Measurements from ENCODE around the gene RINL. TPM values are rescaled to one million over a fixed set of nuclear protein-coding genes. Genes with fewer than 3 reads are reported as not detected.

RINL gene
- total RNA-seq, 4 donors from 2014 or later = 6.4 to 18.7 (median 13.5) TPM

- no peak overlapping the region for H3K4me3 ChIP-seq (replicated peaks in 1 of 3)
- intact Hi-C loops (cut with DNase I) = no loop called here
- peaks cover 58 to 60% of the 10 kb centered on the region in 2 donors for H3K36me3 ChIP-seq
- no peaks in the 10 kb centered on the region for H3K9me3 ChIP-seq
- TF ChIP-seq, protein P1, sequence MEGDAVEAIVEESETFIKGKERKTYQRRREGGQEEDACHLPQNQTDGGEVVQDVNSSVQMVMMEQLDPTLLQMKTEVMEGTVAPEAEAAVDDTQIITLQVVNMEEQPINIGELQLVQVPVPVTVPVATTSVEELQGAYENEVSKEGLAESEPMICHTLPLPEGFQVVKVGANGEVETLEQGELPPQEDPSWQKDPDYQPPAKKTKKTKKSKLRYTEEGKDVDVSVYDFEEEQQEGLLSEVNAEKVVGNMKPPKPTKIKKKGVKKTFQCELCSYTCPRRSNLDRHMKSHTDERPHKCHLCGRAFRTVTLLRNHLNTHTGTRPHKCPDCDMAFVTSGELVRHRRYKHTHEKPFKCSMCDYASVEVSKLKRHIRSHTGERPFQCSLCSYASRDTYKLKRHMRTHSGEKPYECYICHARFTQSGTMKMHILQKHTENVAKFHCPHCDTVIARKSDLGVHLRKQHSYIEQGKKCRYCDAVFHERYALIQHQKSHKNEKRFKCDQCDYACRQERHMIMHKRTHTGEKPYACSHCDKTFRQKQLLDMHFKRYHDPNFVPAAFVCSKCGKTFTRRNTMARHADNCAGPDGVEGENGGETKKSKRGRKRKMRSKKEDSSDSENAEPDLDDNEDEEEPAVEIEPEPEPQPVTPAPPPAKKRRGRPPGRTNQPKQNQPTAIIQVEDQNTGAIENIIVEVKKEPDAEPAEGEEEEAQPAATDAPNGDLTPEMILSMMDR (IDR thresholded peaks at IDR 0.05) = no peak
- no peak for TF ChIP-seq POLR2A (IDR thresholded peaks at IDR 0.05)
- WGBS, 2 donors = 81 to 86% methylated on average over 8 of the region's 8 CpGs
- H3K27ac ChIP-seq = no peak overlapping the region
- H3K27me3 ChIP-seq = no peaks in the 10 kb centered on the region
- no peak for DNase-seq
- H3K4me1 ChIP-seq = peaks cover 0 to 10% of the 10 kb centered on the region in 2 donors
Observed at GRCh38 chr19:38836159-38836982, 41.7 kb downstream of the RINL start.

- Histone ChIP-seq H3K4me3 (replicated peaks in 1 of 3) (no peak overlapping the region), H3K9me3 (no peaks in the 10 kb centered on the region), H3K36me3 (peaks cover 45 to 47% of the 10 kb centered on the region in 2 donors), H3K27me3 (no peaks in the 10 kb centered on the region), H3K4me1 (peaks cover 2 to 22% of the 10 kb centered on the region in 2 donors), H3K27ac (peak overlapping the region in 1 of 3 donors; percentile 10)
- intact Hi-C loops (cut with DNase I) = no loop called here
- DNase-seq = no peak
- TF ChIP-seq, protein P1 (IDR thresholded peaks at IDR 0.05) = no peak
- no peak for TF ChIP-seq POLR2A (IDR thresholded peaks at IDR 0.05)
- 93 to 96% methylated on average over 6 of the region's 6 CpGs for WGBS, 2 donors
Observed at GRCh38 chr19:38834590-38834989, 43.5 kb downstream of the RINL start.

DNA sequence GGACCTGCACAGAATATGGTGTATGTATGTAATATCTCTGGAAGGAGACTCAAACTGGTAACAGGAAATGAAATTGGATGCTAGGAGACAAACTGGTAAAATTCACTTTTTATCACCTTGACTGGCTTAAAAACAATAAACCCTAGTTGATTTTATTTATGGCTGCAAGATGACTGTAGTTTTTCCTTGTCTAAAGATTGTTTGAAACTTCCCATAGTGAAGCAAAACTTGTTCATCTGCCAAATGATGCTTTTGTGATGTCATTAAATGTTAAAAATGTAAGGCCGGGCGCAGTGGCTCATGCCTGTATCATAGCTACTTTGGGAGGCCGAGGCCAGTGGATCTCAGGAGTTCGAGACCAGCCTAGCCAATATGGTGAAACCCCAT, 44.0 kb downstream of the RINL start:
- intact Hi-C loops (cut with DNase I) = no loop called here
- TF ChIP-seq, protein P1 (IDR thresholded peaks at IDR 0.05) = no peak
- TF ChIP-seq POLR2A (IDR thresholded peaks at IDR 0.05) = no peak
- DNase-seq = no peak
- Histone ChIP-seq H3K36me3 (peaks cover 44 to 45% of the 10 kb centered on the region in 2 donors), H3K4me3 (replicated peaks in 1 of 3) (no peak overlapping the region), H3K4me1 (peaks cover 2 to 22% of the 10 kb centered on the region in 2 donors), H3K9me3 (no peaks in the 10 kb centered on the region), H3K27ac (no peak overlapping the region), H3K27me3 (no peaks in the 10 kb centered on the region)
- 92 to 95% methylated on average over 4 of the region's 4 CpGs for WGBS, 2 donors

- Histone ChIP-seq H3K4me3 (replicated peaks in 1 of 3) (no peak overlapping the region), H3K9me3 (no peaks in the 10 kb centered on the region), H3K36me3 (peaks cover 42% of the 10 kb centered on the region in 2 donors), H3K27ac (no peak overlapping the region), H3K27me3 (no peaks in the 10 kb centered on the region), H3K4me1 (peaks cover 2 to 22% of the 10 kb centered on the region in 2 donors)
- TF ChIP-seq, protein P1 (IDR thresholded peaks at IDR 0.05) = no peak
- TF ChIP-seq POLR2A (IDR thresholded peaks at IDR 0.05) = no peak
- 87 to 89% methylated on average over 7 of the region's 7 CpGs for WGBS, 2 donors
- no peak for DNase-seq
- intact Hi-C loops (cut with DNase I) = no loop called here
Observed at GRCh38 chr19:38833092-38833425, 45.0 kb downstream of the RINL start.

GRCh38 chr19:38831142-38831605, 46.9 kb downstream of the RINL start:
- H3K27ac ChIP-seq = peak overlapping the region; percentile 78 to 97 (median 83)
- DNase-seq = peak; percentile 65 to 70
- H3K36me3 ChIP-seq = peaks cover 33 to 34% of the 10 kb centered on the region in 2 donors
- no peaks in the 10 kb centered on the region for H3K9me3 ChIP-seq
- WGBS, 2 donors = 5 to 6% methylated on average over 14 to 16 of the region's 16 CpGs
- H3K27me3 ChIP-seq = no peaks in the 10 kb centered on the region
- H3K4me1 ChIP-seq = peaks cover 2 to 29% of the 10 kb centered on the region in 2 donors
- TF ChIP-seq, protein P1 (IDR thresholded peaks at IDR 0.05) = no peak
- no peak for TF ChIP-seq POLR2A (IDR thresholded peaks at IDR 0.05)
- intact Hi-C loops (cut with DNase I) = no loop called here
- H3K4me3 ChIP-seq (replicated peaks in 1 of 3) = peak overlapping the region; percentile 19 to 86 (median 77)
